ENCODE data around the gene AGFG1. TPM values are rescaled to one million over a fixed set of nuclear protein-coding genes. Genes with fewer than 3 reads are reported as not detected.

Gene AGFG1
- total RNA-seq, 6 donors from 2014 or later: 24.1 to 99.6 (median 71.2) TPM

DNA sequence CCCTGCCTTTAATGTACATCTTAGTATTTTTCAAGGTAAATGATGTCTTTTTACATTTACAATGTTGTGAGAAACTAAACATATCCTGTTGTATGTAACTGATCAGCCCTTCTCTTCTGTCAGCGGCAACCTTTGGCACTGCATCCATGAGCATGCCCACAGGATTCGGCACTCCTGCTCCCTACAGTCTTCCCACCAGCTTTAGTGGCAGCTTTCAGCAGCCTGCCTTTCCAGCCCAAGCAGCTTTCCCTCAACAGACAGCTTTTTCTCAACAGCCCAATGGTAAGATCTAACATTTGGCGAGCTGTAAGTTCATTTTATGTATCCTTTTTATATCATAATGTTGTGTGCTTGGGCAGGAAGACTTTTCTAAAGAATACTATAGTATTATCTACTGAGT is 79.9 kb downstream of the AGFG1 start:
- Histone ChIP-seq H3K36me3 (peaks cover 0 to 82% (median 28%) of the 10 kb centered on the region in 4 donors), H3K27ac (no peak overlapping the region), H3K4me1 (no peaks in the 10 kb centered on the region), H3K4me3 (no peak overlapping the region), H3K27me3 (no peaks in the 10 kb centered on the region), H3K9me3 (no peaks in the 10 kb centered on the region)
- no peak for DNase-seq
- WGBS, 2 donors: 96 to 97% methylated on average over 3 of the region's 3 CpGs
- no peak for ATAC-seq (ENCODE audit: low FRiP score in 2 of 2)
- TF ChIP-seq POLR2AphosphoS5 (IDR thresholded peaks at IDR 0.05): no peak
- TF ChIP-seq EP300 (IDR thresholded peaks at IDR 0.05): no peak
- TF ChIP-seq, protein P1, sequence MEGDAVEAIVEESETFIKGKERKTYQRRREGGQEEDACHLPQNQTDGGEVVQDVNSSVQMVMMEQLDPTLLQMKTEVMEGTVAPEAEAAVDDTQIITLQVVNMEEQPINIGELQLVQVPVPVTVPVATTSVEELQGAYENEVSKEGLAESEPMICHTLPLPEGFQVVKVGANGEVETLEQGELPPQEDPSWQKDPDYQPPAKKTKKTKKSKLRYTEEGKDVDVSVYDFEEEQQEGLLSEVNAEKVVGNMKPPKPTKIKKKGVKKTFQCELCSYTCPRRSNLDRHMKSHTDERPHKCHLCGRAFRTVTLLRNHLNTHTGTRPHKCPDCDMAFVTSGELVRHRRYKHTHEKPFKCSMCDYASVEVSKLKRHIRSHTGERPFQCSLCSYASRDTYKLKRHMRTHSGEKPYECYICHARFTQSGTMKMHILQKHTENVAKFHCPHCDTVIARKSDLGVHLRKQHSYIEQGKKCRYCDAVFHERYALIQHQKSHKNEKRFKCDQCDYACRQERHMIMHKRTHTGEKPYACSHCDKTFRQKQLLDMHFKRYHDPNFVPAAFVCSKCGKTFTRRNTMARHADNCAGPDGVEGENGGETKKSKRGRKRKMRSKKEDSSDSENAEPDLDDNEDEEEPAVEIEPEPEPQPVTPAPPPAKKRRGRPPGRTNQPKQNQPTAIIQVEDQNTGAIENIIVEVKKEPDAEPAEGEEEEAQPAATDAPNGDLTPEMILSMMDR (IDR thresholded peaks at IDR 0.05): no peak
- no peak for TF ChIP-seq POLR2A (IDR thresholded peaks at IDR 0.05)

DNA sequence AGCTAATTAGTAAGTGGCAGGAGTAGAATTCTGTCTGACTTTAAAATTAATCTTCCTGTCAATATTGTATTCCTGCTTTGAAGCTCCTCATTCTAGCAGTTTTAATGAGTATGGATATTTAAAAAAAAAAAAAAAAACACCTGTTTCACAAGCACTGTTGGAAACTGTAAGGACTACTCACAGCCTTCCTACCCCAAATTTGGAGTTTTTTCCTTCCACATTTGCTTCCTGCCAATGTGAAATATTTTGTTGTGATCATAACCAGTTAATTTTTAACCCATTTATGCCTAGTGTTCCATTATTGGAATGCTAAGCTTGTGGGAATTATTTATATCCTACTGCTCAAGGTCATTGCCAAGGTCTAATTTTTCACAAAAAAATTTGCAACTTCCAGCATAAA is 90.6 kb downstream of the AGFG1 start:
- TF ChIP-seq, protein P1 (IDR thresholded peaks at IDR 0.05): no peak
- TF ChIP-seq POLR2A (IDR thresholded peaks at IDR 0.05) (no peak), POLR2AphosphoS5 (IDR thresholded peaks at IDR 0.05) (no peak), EP300 (IDR thresholded peaks at IDR 0.05) (no peak)
- peaks cover 0 to 9% (median 5%) of the 10 kb centered on the region in 4 donors for H3K36me3 ChIP-seq
- ATAC-seq (ENCODE audit: low FRiP score in 2 of 2): no peak
- DNase-seq: no peak
- no peaks in the 10 kb centered on the region for H3K4me1 ChIP-seq
- no peak overlapping the region for H3K4me3 ChIP-seq
- no peaks in the 10 kb centered on the region for H3K9me3 ChIP-seq
- no peak overlapping the region for H3K27ac ChIP-seq
- H3K27me3 ChIP-seq: no peaks in the 10 kb centered on the region

DNA sequence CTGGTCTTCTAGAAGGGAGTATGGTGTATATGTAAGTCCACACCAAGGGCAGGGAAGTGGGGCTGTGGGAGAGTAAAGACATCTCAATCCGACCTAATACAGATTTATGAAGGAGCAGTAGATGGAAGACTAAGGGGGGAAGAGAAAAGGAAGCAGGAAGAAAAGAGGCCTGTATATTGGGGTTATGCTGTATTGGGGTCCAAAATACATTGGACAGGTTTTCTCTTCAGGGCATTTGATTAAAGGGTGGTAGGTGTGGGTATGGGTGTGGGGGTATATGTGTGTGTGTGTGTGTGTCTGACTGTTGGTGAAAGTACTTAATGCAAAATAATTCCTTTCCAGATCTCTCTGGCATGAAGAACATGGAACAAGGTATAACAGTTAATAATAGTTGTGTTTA is 93.1 kb downstream of the AGFG1 start:
- Histone ChIP-seq H3K4me1 (no peaks in the 10 kb centered on the region), H3K27me3 (no peaks in the 10 kb centered on the region), H3K27ac (no peak overlapping the region), H3K36me3 (peaks cover 0 to 9% (median 0%) of the 10 kb centered on the region in 4 donors), H3K9me3 (no peaks in the 10 kb centered on the region), H3K4me3 (no peak overlapping the region)
- TF ChIP-seq POLR2A (IDR thresholded peaks at IDR 0.05) (no peak), POLR2AphosphoS5 (IDR thresholded peaks at IDR 0.05) (no peak), EP300 (IDR thresholded peaks at IDR 0.05) (no peak)
- TF ChIP-seq, protein P1 (IDR thresholded peaks at IDR 0.05): no peak
- DNase-seq (no peak), ATAC-seq (ENCODE audit: low FRiP score in 2 of 2) (no peak)
- WGBS, 2 donors: 89 to 100% methylated on average over 1 of the region's 1 CpG

DNA sequence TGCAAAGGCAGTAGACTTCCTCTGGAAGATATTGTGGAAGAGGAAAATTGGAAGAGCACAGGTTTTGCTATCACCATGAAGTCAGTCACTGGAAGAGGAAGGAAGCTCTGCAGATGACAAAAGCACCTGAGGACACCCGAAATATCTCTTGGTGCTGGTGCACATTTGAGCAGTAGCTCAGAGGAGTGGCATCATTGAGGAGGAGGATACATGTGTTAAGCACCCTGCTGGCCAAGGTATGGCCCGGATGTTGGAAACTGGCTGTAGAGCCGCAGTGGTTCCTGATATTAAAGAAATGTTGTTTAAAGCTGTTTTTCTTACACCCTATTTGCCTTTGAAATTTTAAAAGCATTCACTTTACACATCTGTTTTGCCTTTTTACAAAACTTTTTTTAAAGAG is 94.1 kb downstream of the AGFG1 start:
- Histone ChIP-seq H3K27ac (no peak overlapping the region), H3K4me1 (no peaks in the 10 kb centered on the region), H3K4me3 (no peak overlapping the region), H3K9me3 (no peaks in the 10 kb centered on the region), H3K27me3 (no peaks in the 10 kb centered on the region), H3K36me3 (peaks cover 0 to 9% (median 0%) of the 10 kb centered on the region in 4 donors)
- ATAC-seq (ENCODE audit: low FRiP score in 2 of 2): no peak
- no peak for DNase-seq
- WGBS, 2 donors: 61 to 65% methylated on average over 3 of the region's 3 CpGs
- TF ChIP-seq POLR2A (IDR thresholded peaks at IDR 0.05) (no peak), POLR2AphosphoS5 (IDR thresholded peaks at IDR 0.05) (no peak), EP300 (IDR thresholded peaks at IDR 0.05) (no peak)
- TF ChIP-seq, protein P1 (IDR thresholded peaks at IDR 0.05): no peak

DNA sequence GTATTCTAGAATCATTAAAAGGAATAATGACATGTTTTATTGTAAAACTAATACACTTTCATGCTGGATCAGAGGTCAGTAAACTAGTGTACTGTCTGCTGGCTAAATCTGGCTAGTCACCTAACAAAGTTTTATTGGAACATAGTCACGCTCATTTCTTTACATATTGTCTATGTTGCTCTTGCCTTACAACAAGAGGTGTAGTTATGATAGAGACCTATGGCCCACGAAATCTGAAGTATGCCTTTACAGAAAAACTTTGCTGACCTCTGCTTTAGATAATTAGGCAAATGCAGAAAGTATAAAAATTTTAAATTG is 96.9 kb downstream of the AGFG1 start:
- WGBS, 2 donors: 87 to 94% methylated on average over 2 of the region's 2 CpGs
- TF ChIP-seq, protein P1 (IDR thresholded peaks at IDR 0.05): no peak
- TF ChIP-seq POLR2A (IDR thresholded peaks at IDR 0.05) (no peak), POLR2AphosphoS5 (IDR thresholded peaks at IDR 0.05) (no peak), EP300 (IDR thresholded peaks at IDR 0.05) (no peak)
- no peaks in the 10 kb centered on the region for H3K27me3 ChIP-seq
- H3K9me3 ChIP-seq: no peaks in the 10 kb centered on the region
- H3K4me3 ChIP-seq: no peak overlapping the region
- no peaks in the 10 kb centered on the region for H3K4me1 ChIP-seq
- no peak for DNase-seq
- ATAC-seq (ENCODE audit: low FRiP score in 2 of 2): no peak
- peaks cover 0 to 6% (median 0%) of the 10 kb centered on the region in 4 donors for H3K36me3 ChIP-seq
- no peak overlapping the region for H3K27ac ChIP-seq

All from upper lobe of left lung (tissue), 6 donors.